Caki2 (cell line): ENCODE measurements around the gene LRRC45. TPM values are rescaled to one million over a fixed set of nuclear protein-coding genes. Genes with fewer than 3 reads are reported as not detected.

ENCODE experiments used
- DNase-seq: peaks from one replicate; pipeline ENCODE4 v3.0.0-alpha.2; 2015; ENCODE audit warnings: low read depth
- in situ Hi-C: cut with HindIII; loops from 2 replicates; pipeline ENCODE4 v1.10.0; 2016; ENCODE audit warnings: low sequenced_read_pairs, low pct_unique_long_range_greater_than_20kb, mixed read lengths
- total RNA-seq: library from RNA; depleted of rRNA; stranded (reverse); fragments of >200 nt; shearing (Covaris generic); gene quantifications from 2 replicates; pipeline ENCODE4 v1.2.3, GENCODE V29; 2014; ENCODE audit warnings: low replicate concordance

Gene LRRC45
- total RNA-seq, 1 experiment from 2014 or later: 40.3 TPM

DNA sequence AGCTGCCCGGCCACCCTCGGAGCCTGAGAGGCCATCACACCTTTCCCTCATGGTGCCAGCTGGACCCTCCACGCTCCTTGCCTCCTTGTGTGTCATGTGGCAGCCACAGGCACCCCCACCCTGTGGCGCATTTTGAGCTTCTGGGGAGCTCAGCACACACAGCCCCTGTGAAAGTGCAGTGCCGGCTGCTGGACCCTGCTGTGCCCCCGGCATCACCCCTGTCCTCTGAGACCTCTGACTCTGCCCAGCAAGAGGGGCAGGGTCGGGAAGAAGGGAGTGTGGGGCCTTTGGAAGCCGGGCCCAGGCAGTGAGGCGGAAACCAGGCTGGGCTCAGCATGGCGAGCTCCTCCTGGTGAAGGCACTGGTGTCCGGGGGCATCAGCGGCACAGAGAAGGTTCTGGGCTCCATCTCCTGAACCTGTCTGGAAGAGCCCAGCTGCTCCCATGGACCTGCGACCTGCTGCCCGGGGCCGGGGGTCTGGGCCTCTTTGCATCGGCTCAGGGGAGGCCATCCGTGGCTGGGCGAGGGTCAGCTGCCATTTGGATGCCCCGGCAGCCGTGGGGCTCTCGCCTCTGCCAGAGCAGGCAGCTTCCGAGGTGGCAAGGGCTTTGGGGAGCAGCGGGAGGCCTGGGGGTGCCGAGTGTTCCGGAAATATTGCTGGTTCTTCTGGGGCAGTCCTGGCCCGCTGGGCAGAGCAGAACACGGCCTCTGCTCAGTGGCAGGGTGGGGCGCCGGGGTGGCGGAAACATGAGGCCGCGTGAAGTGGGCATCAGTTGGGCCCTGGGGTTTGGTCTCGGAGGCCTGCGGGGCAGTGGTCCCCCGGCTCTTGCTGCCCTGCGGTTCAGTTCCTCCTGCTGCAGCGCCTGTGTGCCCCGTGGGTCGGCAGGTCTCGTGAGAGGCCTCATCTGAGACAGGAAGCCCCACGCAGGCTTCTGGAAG is 18.3 kb upstream of the LRRC45 start:
- in situ Hi-C loops: no loop called here
- DNase-seq: no peak

DNA sequence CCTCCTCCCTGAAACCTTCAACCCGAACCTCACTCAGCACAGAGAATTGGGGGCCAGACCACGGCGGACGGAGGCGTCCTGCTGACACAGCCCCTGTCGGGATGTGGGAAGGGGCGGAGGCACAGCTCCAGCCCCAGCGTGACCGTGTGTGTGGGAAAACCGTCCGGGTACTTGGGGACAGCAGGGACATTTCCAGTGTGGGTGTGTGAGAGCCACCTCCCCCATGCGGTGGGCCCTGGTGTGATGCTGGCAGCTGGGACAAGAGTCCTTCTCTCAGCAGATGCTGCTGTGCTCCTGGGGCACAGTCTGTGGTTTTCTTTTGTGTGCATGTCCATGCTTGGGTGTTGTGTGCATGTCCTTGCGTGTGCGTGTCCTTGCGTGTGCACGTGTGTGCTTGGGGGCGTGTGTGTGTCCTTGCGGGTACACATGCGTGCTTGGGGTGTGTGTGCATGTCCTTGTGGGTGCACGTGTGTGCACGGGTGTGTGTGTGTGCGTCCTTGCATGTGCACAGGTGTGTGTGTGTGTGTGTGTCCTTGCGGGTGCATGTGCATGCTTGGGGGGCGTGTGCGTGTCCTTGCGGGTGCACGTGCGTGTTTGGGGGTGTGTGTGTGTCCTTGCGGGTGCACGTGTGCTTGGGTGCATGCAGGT is 17.3 kb upstream of the LRRC45 start:
- in situ Hi-C loops: no loop called here
- no peak for DNase-seq

GRCh38 chr17:82006468-82007227 is 16.5 kb upstream of the LRRC45 start:
- in situ Hi-C loops: no loop called here
- DNase-seq: no peak

GRCh38 chr17:82007228-82007494 is 15.9 kb upstream of the LRRC45 start:
- no peak for DNase-seq
- in situ Hi-C loops: no loop called here

DNA sequence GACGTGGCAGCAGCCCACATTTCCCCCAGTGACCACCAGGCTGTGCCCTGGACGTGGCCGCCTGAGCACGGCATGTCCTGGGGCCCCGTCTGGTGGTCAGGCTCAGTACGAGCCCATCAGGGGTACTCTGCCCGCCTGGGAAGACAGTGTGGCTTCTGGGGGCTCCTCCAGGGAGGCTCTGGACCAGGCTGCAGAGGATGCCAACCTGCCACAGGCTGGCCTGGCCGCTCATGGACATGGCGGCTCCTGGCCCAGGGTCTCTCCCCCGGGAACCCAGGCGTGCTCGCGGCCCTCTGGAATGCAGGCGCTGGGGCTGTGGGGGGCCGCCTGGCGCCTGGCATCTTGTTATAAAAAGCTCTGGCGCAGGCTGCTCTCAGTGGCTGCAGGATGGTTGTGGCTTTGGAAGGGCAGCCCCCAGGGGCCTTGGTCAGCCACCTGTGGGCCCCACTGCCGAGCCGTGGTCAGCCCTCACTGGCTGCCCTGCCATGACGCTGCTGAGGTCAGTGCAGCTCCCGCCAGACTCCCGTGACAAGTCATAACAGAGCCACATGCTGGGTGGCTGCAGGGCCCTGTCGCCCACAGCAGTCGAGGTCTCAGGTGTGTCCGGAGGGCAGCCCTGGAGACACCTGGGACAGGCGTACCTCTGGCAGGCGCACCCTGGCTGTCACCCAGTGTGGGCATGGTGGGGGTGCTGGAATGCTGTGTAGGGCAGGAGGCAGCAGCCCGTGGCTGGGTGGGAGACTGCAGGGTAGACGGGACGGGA is 15.4 kb upstream of the LRRC45 start:
- in situ Hi-C loops: no loop called here
- no peak for DNase-seq

DNA sequence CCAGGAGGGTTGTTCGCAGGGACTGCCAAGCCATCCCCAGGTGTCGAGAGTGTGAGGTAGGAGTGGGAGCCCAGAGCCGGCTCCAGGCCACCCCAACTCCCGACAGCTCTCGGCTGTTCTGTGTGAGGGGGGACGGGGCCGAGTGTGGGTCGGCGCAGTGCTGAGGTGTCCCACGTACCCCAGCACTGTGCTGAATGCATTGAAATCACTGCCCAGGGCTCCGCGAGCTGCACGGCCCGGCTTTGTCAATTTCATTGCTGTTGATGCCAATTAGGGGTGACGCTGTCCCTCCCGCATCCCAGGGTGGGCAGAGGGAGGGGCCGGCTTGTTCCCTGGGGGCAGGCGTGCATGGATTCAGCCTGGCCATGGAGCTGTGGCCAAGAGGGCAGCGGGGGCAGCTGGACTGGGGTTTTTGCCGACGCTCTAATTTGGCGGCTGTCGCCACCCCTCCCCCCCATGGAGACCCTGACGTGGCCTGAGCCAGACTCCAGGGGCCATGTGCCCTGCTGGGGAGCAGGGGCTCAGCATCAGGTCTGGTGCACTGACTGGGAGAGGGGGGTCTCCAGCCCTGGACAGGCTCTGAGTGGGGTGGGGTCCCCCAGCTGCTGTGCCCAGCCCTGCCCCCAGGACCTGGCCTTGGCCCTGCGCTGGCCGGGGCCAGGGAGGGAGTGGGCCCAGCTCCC is 14.7 kb upstream of the LRRC45 start:
- DNase-seq: no peak
- in situ Hi-C loops: no loop called here

GRCh38 chr17:82008941-82009405 is 14.1 kb upstream of the LRRC45 start:
- in situ Hi-C loops: no loop called here
- DNase-seq: no peak

DNA sequence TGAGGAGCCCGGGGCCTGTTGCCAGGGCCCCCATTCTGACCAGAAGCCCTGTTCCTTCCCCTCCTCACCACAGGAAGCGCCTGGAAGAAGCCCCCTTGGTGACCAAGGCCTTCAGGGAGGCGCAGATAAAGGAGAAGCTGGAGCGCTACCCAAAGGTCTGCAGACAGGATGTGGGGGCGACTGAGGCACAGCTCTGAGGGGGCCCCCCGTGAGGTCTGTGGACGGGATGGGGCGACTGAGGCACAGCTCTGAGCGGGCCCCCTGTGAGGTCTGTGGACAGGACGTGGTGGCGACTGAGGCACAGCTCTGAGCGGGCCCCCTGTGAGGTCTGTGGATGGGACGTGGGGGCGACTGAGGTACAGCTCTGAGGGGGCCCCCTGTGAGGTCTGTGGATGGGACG is 13.7 kb upstream of the LRRC45 start:
- in situ Hi-C loops: no loop called here
- DNase-seq: no peak

- DNase-seq: no peak
- in situ Hi-C loops: no loop called here
Measured at GRCh38 chr17:82010575-82011525, 12.3 kb upstream of the LRRC45 start.

DNA sequence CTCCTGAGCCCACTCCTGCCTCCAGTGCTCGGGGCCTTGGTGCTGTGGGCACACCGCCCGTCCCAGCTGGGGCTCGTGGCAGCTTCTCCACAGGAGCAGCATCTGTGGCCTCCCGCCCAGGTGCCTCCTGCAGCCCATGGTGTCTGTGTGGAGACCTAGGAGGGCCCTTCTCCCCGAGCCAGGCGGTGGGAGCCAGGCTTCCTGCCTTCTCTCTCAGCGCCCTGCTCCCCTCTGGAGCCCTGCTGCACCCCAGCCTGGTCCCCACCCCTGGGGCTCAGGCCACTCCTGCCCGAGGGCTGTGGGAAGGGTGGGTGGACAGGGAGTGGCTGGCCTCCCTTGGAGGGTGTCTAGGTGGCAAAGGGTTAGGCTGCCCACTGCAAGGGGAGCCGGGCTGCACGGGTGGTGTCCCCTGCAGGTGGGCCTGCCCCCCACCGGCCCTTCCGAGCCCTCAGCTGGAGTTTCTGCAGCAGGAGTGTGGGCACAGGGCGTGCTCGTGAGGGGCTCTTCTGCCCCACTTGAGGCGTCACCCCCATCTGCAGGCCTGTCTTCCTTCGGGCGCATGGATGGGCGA is 11.4 kb upstream of the LRRC45 start:
- in situ Hi-C loops: no loop called here
- no peak for DNase-seq

GRCh38 chr17:82012261-82012639 is 10.9 kb upstream of the LRRC45 start:
- no peak for DNase-seq
- in situ Hi-C loops: no loop called here

GRCh38 chr17:82012640-82013295 is 10.3 kb upstream of the LRRC45 start:
- no peak for DNase-seq
- in situ Hi-C loops: no loop called here

GRCh38 chr17:82013341-82013740 is 9.8 kb upstream of the LRRC45 start:
- in situ Hi-C loops: no loop called here
- no peak for DNase-seq

DNA sequence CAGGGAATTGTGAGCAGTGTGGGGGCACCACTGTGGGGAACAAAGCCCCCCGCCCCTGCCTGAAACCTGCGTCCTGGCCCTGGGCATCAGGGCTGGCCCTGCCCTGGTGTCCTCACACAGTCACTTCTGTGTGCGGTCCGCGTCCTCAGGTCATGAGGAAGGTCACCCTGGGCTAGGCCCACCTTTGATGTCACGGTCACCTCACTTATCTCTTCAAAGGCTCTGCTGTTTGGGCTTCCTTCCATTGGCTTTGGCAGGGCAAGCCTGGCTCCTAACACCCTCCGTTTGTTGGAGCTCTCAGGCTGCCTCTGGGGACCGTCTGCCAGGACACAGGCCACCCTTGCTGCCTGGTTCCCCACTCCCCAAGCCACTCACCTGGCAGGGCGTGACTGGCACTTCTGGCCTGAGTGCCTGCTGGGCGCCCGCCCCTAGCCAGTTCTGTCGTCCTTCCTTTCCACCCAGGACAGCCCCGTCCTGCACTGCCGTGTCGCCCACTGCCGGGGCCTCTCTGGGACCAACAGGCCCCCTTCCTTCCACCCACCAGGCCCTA is 9.3 kb upstream of the LRRC45 start:
- in situ Hi-C loops: no loop called here
- DNase-seq: no peak

- in situ Hi-C loops: no loop called here
- no peak for DNase-seq
Measured at GRCh38 chr17:82014432-82014831, 8.7 kb upstream of the LRRC45 start.

DNA sequence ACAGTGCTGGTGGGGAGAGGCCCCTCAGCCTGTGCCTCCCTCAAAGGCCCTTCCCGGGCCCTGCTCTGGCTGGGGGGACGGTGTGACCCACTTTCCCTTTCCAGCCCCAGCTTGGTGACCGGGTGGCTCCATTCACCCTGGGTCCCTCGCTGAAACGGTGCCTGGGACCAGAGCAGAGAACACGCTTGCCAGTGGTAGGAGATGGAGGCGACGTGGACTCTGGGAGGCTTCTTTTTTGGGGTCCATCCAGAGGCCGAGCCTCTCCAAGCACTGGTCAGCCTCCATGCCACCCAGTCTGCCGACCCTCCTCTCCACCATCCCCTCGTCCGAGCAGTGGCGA is 8.2 kb upstream of the LRRC45 start:
- in situ Hi-C loops: no loop called here

More for the DNA sequence above, 8.2 kb upstream of the LRRC45 start:
- DNase-seq: no peak
